Body of pancreas (tissue), 4 donors: ENCODE measurements around the gene SPATA46. TPM values are rescaled to one million over a fixed set of nuclear protein-coding genes. Genes with fewer than 3 reads are reported as not detected.

Experiments
- ATAC-seq: fragments of 150-250 bp; one replicate; pipeline ENCODE4 v1.9.1; 2016
- DNase-seq, 4 donors: peaks; one replicate each; pipeline ENCODE4 v3.0.0-alpha.2; 2019
- H3K27ac ChIP-seq, 4 donors: fragments of 200-600 bp; sonication (generic); 1 replicate in 3 of 4; 2 replicates in 1 of 4; pipeline versions ENCODE4 v1.5.1 to v1.6.1; 2016 to 2019; ENCODE audit warnings: mild to moderate bottlenecking in 1 of 4, mixed read lengths in 1 of 4, moderate library complexity in 1 of 4
- H3K27me3 ChIP-seq, 2 donors: fragments of 200-600 bp; sonication (generic); one replicate each; pipeline ENCODE4 v1.6.0; 2016; ENCODE audit warnings: mild to moderate bottlenecking in 1 of 2
- H3K36me3 ChIP-seq, 2 donors: fragments of 200-600 bp; sonication (generic); replicated peaks in 1 of 2; 2 replicates each; pipeline ENCODE4 v1.5.1; 2016; ENCODE audit warnings: low read depth in 2 of 2; ENCODE audit not compliant: insufficient read depth in 1 of 2
- H3K4me1 ChIP-seq: fragments of 200-600 bp; sonication (generic); one replicate; pipeline ENCODE4 v1.6.0; 2016
- H3K4me3 ChIP-seq, 2 donors: fragments of 200-600 bp; sonication (generic); 1 replicate in 1 of 2; 2 replicates in 1 of 2; pipeline ENCODE4 v1.5.1; 2016 to 2019
- H3K9me3 ChIP-seq, 3 donors: fragments of 200-600 bp; sonication (generic); 1 replicate in 2 of 3; 2 replicates in 1 of 3; pipeline ENCODE4 v1.5.1; 2016
- POLR2A ChIP-seq, 3 donors: fragments of 450-650 bp; IDR thresholded peaks; one replicate each; pipeline ENCODE4 v1.6.1; 2016; ENCODE audit warnings: antibody characterized with exemption in 3 of 3, mild to moderate bottlenecking in 2 of 3
- WGBS, 2 donors: methylation state at CpG; one replicate each; pipeline ENCODE4 v1.1.5; 2017; 5-methylcytosine and 5-hydroxymethylcytosine counted together
- intact Hi-C: fragments of 100-400 bp; cut with DNase I; formaldehyde crosslinking; loops from one replicate; pipeline ENCODE4 v1.15.1; 2023
- microRNA counts, 2 donors: library from miRNA; unstranded; fragments of <30 nt; microRNA quantifications; one replicate each; lab custom pipeline; 2017
- microRNA-seq, 2 donors: library from miRNA; unstranded; fragments of <30 nt; microRNA quantifications; one replicate each; pipeline ENCODE4, GENCODE V29; 2016; ENCODE audit warnings: borderline number of aligned reads in 2 of 2, borderline replicate concordance in 2 of 2
- small RNA-seq: library from RNA; depleted of rRNA; stranded (forward); fragments of <200 nt; gene quantifications from one replicate; pipeline ENCODE3, GENCODE V24; 2016
- total RNA-seq, 2 donors: library from RNA; depleted of rRNA; stranded (reverse); fragments of >200 nt; gene quantifications; one replicate each; pipeline ENCODE4 v1.1.0, GENCODE V29; 2016
- TF ChIP-seq, protein P1 (sequence below), 7 experiments: fragments of 450-650 bp in 4 of 7; fragments of 200-600 bp in 3 of 7; sonication (generic) in 3 of 7; IDR thresholded peaks; one replicate each; pipeline ENCODE4 v1.5.1; 2016 to 2019; ENCODE audit warnings: antibody characterized with exemption in 7 of 7

SPATA46 gene
- total RNA-seq, 2 donors from 2014 or later, result not detected

GRCh38 chr1:162327788-162328165, 48.9 kb downstream of the SPATA46 start:
- H3K4me1 ChIP-seq, result no peaks in the 10 kb centered on the region
- ATAC-seq, result no peak
- H3K27me3 ChIP-seq, result no peaks in the 10 kb centered on the region
- H3K27ac ChIP-seq, result no peak overlapping the region
- no peak overlapping the region for H3K4me3 ChIP-seq
- 91 to 93% methylated on average over 1 of the region's 1 CpG for WGBS, 2 donors
- intact Hi-C loops, result no loop called here
- no peak for DNase-seq
- H3K36me3 ChIP-seq, result no peaks in the 10 kb centered on the region
- no peaks in the 10 kb centered on the region for H3K9me3 ChIP-seq
- TF ChIP-seq POLR2A (IDR thresholded peaks at IDR 0.05), result no peak
- TF ChIP-seq, protein P1, sequence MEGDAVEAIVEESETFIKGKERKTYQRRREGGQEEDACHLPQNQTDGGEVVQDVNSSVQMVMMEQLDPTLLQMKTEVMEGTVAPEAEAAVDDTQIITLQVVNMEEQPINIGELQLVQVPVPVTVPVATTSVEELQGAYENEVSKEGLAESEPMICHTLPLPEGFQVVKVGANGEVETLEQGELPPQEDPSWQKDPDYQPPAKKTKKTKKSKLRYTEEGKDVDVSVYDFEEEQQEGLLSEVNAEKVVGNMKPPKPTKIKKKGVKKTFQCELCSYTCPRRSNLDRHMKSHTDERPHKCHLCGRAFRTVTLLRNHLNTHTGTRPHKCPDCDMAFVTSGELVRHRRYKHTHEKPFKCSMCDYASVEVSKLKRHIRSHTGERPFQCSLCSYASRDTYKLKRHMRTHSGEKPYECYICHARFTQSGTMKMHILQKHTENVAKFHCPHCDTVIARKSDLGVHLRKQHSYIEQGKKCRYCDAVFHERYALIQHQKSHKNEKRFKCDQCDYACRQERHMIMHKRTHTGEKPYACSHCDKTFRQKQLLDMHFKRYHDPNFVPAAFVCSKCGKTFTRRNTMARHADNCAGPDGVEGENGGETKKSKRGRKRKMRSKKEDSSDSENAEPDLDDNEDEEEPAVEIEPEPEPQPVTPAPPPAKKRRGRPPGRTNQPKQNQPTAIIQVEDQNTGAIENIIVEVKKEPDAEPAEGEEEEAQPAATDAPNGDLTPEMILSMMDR (IDR thresholded peaks at IDR 0.05), result no peak

DNA sequence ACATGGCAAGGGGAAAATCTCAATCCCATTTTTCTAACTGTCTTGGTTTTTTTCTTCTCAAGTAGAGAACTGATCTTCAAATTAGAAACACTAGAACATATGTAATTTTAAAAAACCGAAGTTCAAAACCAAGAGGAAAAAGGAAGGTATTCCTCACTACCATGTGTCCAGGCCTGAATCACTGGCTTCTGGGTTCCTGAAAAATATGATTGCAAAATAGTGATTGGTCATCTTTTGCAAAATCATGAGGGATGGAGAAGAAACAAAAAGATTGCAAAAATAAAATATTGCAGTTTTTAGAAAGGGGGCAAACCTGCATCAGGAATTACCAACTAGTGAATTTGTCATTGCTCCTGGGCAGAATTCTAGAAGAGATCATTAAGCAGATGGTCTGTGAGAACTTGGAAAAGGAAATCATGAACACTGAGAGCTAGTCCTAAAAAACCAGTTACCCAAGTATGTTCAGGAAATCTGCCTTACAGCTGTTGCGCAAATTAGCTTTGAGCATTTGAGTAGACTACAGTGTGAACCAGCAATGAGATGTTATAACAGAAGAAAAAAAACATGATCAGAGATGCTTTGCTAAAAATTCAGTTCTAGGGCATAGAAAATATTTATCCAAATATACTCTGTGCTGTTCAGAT, 49.4 kb downstream of the SPATA46 start:
- H3K4me1 ChIP-seq, result no peaks in the 10 kb centered on the region
- 79 to 91% methylated on average over 2 of the region's 2 CpGs for WGBS, 2 donors
- TF ChIP-seq, protein P1 (IDR thresholded peaks at IDR 0.05), result no peak
- TF ChIP-seq POLR2A (IDR thresholded peaks at IDR 0.05), result no peak
- no peak overlapping the region for H3K4me3 ChIP-seq
- no peaks in the 10 kb centered on the region for H3K36me3 ChIP-seq
- no peak overlapping the region for H3K27ac ChIP-seq
- intact Hi-C loops, result no loop called here
- DNase-seq (no peak), ATAC-seq (no peak)
- no peaks in the 10 kb centered on the region for H3K27me3 ChIP-seq
- no peaks in the 10 kb centered on the region for H3K9me3 ChIP-seq

DNA sequence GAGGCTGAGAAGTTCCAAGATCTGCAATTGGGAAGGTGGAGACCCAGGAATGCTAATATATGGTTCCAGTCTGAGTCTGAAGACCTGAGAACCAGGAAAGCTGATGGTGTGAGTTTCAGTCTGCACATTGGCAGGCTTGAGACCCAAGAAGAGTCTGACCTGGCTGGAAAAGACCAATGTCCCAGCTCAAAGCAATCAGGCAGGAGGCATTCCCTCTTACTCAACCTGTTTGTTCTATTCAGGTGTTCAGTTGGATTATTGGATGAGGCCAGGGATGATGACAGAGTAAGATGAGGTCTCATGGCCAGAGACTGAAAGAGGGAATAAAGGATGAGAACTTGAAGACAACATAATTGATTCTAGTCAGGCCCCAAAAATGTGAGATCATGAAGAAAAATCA, 50.1 kb downstream of the SPATA46 start:
- DNase-seq (no peak), ATAC-seq (no peak)
- no peaks in the 10 kb centered on the region for H3K36me3 ChIP-seq
- H3K27ac ChIP-seq, result no peak overlapping the region
- no peak overlapping the region for H3K4me3 ChIP-seq
- H3K9me3 ChIP-seq, result no peaks in the 10 kb centered on the region
- TF ChIP-seq, protein P1 (IDR thresholded peaks at IDR 0.05), result no peak
- TF ChIP-seq POLR2A (IDR thresholded peaks at IDR 0.05), result no peak
- intact Hi-C loops, result no loop called here
- no peaks in the 10 kb centered on the region for H3K27me3 ChIP-seq
- H3K4me1 ChIP-seq, result no peaks in the 10 kb centered on the region

DNA sequence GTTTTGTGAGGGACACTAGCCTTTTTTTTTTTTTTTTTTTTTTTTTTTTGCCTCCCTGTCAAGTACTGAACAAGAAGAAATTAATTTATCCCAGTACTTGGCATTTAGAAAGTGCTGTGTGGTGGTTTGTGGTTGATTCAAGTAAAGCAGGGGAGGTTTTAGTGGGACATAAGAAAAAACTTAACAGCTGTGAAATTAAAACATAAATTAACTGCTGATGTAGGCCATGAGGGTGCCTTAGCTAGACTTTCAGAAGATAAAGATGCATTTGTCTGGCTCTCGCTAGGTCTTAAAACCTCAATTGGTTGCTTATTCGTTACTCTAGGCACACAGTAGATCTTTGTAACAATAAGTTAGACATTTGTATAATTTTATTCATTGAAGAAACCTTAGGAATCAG, 52.3 kb downstream of the SPATA46 start:
- Histone ChIP-seq H3K9me3 (no peaks in the 10 kb centered on the region), H3K36me3 (no peaks in the 10 kb centered on the region), H3K4me3 (no peak overlapping the region), H3K4me1 (no peaks in the 10 kb centered on the region), H3K27me3 (no peaks in the 10 kb centered on the region), H3K27ac (no peak overlapping the region)
- DNase-seq, result no peak
- no peak for TF ChIP-seq POLR2A (IDR thresholded peaks at IDR 0.05)
- TF ChIP-seq, protein P1 (IDR thresholded peaks at IDR 0.05), result no peak
- WGBS, 2 donors, result 78 to 86% methylated on average over 2 of the region's 2 CpGs
- no peak for ATAC-seq
- intact Hi-C loops, result no loop called here

MicroRNAs within 50 kb of the gene (microRNA counts, 767-probe panel; counts per million panel counts)
- microRNA hsa-miR-556-3p (lab: Ali Mortazavi, UCI), result 0 to 736 counts per million in 2 donors
- microRNA hsa-miR-556-5p (lab: Ali Mortazavi, UCI), result 0 to 736 counts per million in 2 donors

Small RNAs within 50 kb of the gene (microRNA-seq; reads per million reads assigned to microRNA genes)
- 2.2 to 2.3 reads per million in 2 donors for gene MIR556

Small RNAs within 50 kb of the gene (small RNA-seq; reads per million reads assigned to genes)
- gene MIR556 (not detected), gene RNA5SP61 (not detected)

Other genes with a start within 250 kb of the SPATA46 start
- 1 to 10 TPM; 1.3 to 4.0 TPM for gene C1orf226, start 4.9 kb upstream of the SPATA46 start, total RNA-seq
- gene SH2D1B, start 35.3 kb upstream of the SPATA46 start, total RNA-seq, result not detected
- 10 to 100 TPM; 23.1 to 27.7 TPM for gene UHMK1, start 121.0 kb upstream of the SPATA46 start, total RNA-seq
- gene UAP1, start 184.9 kb upstream of the SPATA46 start, total RNA-seq, result 10 to 100 TPM; 57.9 to 66.6 TPM